GM18951 (cell line): Measurements from ENCODE around the gene HJV.

ENCODE experiments used
- POLR2A ChIP-seq: IDR thresholded peaks from 4 replicates; pipeline ENCODE4 v1.6.1; 2011; ENCODE audit warnings: mild to moderate bottlenecking; ENCODE audit not compliant: insufficient read length, insufficient read depth; ENCODE audit errors: extremely low read depth
- in situ Hi-C: fragments of 300-500 bp; cut with MboI; formaldehyde crosslinking; loops from one replicate; pipeline ENCODE4 v1.12.0; 2022; ENCODE audit warnings: low sequenced_read_pairs, mixed read lengths, inconsistent platforms; ENCODE audit not compliant: unreplicated experiment

HJV gene

GRCh38 chr1:146036241-146036964 is 14.9 kb upstream of the HJV start:
- in situ Hi-C loops: loop anchor here (25.0 kb wide), 1 partner anchor 226 kb away; no protein-coding TSS in a partner anchor
- TF ChIP-seq POLR2A: no peak

- in situ Hi-C loops: loop anchor here (25.0 kb wide), 1 partner anchor 227 kb away; no protein-coding TSS in a partner anchor
- TF ChIP-seq POLR2A: no peak
Observed at GRCh38 chr1:146035048-146035423, 13.5 kb upstream of the HJV start.

DNA sequence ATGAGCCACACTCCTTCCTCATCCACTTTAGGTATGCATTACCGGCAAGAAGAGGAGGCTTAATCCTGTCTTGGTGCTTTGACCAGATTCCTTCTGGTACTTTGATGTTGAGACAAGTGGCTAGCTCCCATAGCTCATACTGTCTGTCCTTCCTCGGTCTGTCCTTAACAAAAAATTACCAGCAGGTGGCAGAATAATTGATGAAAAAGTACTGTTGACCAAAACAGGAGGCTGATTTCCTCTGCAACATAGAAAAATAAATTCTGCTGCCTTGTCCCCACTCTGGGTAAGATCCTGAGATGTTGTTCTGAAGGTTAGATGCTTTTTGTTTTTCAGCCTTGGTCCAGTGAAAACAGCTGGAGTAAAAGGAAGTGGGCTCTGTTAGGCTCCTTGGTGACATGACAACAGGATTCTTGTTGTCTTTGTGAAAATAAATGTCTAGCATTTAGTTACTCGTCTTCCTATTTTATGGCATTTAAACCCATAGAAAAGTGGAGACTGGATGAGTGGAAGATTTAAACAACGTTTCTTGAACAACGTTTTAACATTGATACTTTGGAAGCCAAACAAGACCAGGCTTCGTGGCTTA is 11.2 kb upstream of the HJV start:
- no peak for TF ChIP-seq POLR2A
- in situ Hi-C loops: loop anchor here (25.0 kb wide), 1 partner anchor 230 kb away; no protein-coding TSS in a partner anchor

DNA sequence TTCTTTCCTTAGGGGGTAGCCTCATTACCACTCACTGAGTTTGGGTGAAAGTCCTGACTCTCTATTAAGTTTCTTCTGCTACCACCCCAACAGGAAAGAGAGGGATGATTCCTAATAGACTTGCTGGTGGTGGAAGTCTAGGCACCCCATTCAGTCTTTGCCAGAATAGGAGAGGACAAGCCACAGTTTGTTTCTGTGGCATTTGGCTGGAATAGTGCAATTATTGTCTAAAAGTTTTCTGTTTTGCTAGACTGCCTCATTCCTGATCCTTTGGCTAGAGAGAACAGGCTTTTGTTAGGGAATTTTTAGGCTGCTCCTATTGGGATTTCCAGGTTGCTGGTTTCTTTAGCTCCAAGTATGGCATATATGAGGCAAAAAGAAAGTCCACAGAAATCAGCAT is 9.9 kb upstream of the HJV start:
- in situ Hi-C loops: loop anchor here (25.0 kb wide), 1 partner anchor 231 kb away; no protein-coding TSS in a partner anchor
- no peak for TF ChIP-seq POLR2A

DNA sequence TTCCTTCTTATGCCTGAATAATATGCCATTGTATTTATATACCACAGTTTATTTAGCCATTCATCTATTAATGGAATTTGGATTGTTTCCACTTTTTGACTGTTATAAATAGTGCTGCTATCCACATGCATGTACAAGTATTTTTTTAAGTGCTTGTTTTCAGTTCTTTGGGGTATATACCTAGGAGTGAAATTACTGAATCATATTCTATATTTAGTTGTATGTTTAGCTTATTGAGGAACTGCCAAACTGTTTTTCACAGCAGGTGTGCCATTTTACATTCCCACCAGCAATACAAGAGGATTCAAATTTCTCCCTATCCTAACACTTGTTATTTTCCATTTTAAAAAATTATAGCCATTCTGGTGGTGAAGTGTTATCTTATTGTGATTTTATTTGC is 7.6 kb upstream of the HJV start:
- in situ Hi-C loops: loop anchor here (25.0 kb wide), 1 partner anchor 233 kb away; no protein-coding TSS in a partner anchor
- no peak for TF ChIP-seq POLR2A

- in situ Hi-C loops: loop anchor here (25.0 kb wide), 1 partner anchor 236 kb away; no protein-coding TSS in a partner anchor
Observed at GRCh38 chr1:146026650-146027049, 5.1 kb upstream of the HJV start.

GRCh38 chr1:146025787-146026495 is 4.4 kb upstream of the HJV start:
- in situ Hi-C loops: loop anchor here (25.0 kb wide), 1 partner anchor 236 kb away; no protein-coding TSS in a partner anchor

- TF ChIP-seq POLR2A: no peak
- in situ Hi-C loops: no loop called here
Observed at GRCh38 chr1:146022403-146023127, 1.0 kb upstream of the HJV start.

GRCh38 chr1:146021050-146021445 is 487 bp downstream of the HJV start:
- TF ChIP-seq POLR2A: no peak
- in situ Hi-C loops: no loop called here

DNA sequence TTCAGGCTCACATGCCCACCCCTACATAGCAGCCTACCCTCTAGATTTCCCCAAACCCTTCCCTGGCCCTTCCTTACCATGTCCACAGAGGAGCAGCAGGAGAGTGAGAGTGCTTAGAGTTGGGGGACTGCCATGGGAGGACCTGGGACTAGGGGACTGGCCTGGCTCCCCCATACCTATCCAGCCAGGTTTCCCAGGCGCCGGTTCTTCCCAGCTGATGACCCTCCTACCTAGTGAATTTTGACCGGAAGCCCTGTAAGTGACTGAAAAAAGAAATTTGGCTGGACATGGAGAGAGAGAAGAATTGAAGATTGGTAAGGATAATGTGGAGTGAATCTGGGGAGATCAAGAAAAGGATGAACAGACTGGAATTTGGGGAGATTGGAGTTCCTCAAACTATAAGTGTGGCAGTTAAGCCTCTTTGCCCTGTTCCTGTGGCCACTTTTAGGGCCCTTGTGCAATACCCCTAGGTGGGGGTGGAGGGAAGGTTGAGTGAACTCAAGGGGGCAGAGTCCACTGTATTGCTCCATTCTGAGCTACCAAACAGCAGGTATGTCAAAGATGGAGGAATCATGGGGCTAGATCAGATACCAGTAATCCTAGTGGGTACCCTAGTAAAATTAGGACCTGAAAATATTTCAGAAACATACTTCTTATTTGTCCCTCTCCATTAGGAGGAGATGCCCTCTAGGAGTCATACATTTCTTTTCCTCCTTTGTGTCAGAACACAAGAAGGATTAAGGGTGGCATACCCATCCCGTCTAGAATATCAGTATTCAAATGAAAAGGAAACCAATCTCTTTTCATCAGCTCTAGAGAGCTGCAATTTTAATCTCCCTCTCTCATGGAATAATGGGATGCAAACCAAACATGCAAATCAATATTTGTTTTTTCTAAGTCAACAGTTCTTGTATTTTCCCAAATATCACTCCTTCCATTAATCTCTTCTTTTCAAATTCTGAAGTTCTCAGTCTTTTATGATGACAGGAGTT is 1.2 kb downstream of the HJV start:
- in situ Hi-C loops: no loop called here

GRCh38 chr1:146019231-146020057 is 2.1 kb downstream of the HJV start:
- in situ Hi-C loops: no loop called here
- no peak for TF ChIP-seq POLR2A

More for the DNA sequence above, 1.2 kb downstream of the HJV start:
- no peak for TF ChIP-seq POLR2A

- TF ChIP-seq POLR2A: no peak
- in situ Hi-C loops: no loop called here
Observed at GRCh38 chr1:146016891-146017290, 4.6 kb downstream of the HJV start.
